Gastroesophageal sphincter (tissue), 3 donors: Measurements from ENCODE around the gene RPL37A.

Experiments used
- POLR2A ChIP-seq, 2 donors: fragments of 450-650 bp; IDR thresholded peaks; one replicate each; pipeline ENCODE4 v1.6.1; 2017; ENCODE audit warnings: antibody characterized with exemption in 2 of 2, mild to moderate bottlenecking in 2 of 2, moderate library complexity in 1 of 2
- POLR2AphosphoS5 ChIP-seq: sonication (generic); formaldehyde crosslinking; IDR thresholded peaks from one replicate; pipeline ENCODE4 v1.6.1; 2017; ENCODE audit warnings: antibody characterized with exemption
- TF ChIP-seq, protein P1 (sequence below), 4 experiments: fragments of 200-600 bp in 2 of 4; fragments of 450-650 bp in 2 of 4; sonication (generic) in 1 of 4; IDR thresholded peaks; one replicate each; pipeline ENCODE4 v1.5.1; 2017 to 2019; ENCODE audit warnings: antibody characterized with exemption in 4 of 4, mild to moderate bottlenecking in 2 of 4, moderate library complexity in 2 of 4

DNA sequence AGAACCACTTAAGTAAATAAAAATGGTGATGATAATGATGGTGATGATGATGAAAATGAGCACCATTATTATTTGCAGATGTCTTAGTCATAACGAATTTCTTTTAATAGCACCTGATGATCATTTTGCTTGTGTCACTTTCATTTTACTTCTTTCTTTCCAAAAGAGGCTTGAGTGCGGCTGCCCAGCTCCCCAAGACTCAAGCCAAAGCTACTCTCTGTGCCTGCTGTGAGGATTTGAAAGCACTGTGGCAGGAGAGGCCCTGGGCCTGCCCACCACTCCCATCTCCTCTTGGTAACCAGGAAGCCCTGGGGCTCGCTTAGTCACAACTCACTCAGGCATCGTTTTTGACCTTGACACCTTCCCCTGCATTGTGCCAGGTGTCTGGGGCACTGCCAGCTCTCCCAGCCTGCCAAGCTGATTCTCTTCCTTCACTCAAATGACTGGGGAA lies 41.2 kb downstream of the RPL37A start:
- TF ChIP-seq POLR2A (IDR thresholded peaks at IDR 0.05) (no peak), POLR2AphosphoS5 (peak; percentile 41)
- TF ChIP-seq, protein P1, sequence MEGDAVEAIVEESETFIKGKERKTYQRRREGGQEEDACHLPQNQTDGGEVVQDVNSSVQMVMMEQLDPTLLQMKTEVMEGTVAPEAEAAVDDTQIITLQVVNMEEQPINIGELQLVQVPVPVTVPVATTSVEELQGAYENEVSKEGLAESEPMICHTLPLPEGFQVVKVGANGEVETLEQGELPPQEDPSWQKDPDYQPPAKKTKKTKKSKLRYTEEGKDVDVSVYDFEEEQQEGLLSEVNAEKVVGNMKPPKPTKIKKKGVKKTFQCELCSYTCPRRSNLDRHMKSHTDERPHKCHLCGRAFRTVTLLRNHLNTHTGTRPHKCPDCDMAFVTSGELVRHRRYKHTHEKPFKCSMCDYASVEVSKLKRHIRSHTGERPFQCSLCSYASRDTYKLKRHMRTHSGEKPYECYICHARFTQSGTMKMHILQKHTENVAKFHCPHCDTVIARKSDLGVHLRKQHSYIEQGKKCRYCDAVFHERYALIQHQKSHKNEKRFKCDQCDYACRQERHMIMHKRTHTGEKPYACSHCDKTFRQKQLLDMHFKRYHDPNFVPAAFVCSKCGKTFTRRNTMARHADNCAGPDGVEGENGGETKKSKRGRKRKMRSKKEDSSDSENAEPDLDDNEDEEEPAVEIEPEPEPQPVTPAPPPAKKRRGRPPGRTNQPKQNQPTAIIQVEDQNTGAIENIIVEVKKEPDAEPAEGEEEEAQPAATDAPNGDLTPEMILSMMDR (IDR thresholded peaks at IDR 0.05), result no peak
